AG10803 (cell line): ENCODE measurements around the gene VWA5A.

Experiments
- DNase-seq: peaks from one replicate; pipeline ENCODE4 v3.0.0; 2010; ENCODE audit warnings: low read depth
- H3K4me3 ChIP-seq: 2 replicates; pipeline ENCODE4 v1.5.1; 2011; ENCODE audit warnings: mild to moderate bottlenecking, low read length, control low read depth
- TF ChIP-seq, protein P1 (sequence below): conservative IDR thresholded peaks from 2 replicates; pipeline ENCODE4 v1.5.1; 2011; ENCODE audit warnings: mild to moderate bottlenecking, low read length, control low read depth, inconsistent platforms

Gene VWA5A

DNA sequence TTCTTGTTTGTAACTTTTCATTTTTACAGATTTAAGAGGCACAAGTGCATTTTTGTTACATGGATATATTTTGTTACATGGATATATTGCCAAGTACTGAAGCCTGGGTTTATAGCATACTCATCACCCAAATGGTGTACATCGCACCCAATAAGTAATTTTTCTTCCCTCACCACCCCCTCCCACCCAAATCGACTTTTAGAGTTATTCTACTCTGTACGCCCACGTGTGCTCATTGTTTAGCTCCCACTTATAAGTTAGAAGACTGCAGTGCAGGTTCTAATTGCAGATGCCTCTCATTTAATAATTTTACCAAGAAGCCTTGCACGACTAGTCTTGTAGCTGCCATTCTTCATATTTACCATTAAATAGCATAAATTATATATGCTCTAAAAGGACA is 20.5 kb upstream of the VWA5A start:
- no peak for DNase-seq
- no peak overlapping the region for H3K4me3 ChIP-seq
- TF ChIP-seq, protein P1, sequence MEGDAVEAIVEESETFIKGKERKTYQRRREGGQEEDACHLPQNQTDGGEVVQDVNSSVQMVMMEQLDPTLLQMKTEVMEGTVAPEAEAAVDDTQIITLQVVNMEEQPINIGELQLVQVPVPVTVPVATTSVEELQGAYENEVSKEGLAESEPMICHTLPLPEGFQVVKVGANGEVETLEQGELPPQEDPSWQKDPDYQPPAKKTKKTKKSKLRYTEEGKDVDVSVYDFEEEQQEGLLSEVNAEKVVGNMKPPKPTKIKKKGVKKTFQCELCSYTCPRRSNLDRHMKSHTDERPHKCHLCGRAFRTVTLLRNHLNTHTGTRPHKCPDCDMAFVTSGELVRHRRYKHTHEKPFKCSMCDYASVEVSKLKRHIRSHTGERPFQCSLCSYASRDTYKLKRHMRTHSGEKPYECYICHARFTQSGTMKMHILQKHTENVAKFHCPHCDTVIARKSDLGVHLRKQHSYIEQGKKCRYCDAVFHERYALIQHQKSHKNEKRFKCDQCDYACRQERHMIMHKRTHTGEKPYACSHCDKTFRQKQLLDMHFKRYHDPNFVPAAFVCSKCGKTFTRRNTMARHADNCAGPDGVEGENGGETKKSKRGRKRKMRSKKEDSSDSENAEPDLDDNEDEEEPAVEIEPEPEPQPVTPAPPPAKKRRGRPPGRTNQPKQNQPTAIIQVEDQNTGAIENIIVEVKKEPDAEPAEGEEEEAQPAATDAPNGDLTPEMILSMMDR: no peak

DNA sequence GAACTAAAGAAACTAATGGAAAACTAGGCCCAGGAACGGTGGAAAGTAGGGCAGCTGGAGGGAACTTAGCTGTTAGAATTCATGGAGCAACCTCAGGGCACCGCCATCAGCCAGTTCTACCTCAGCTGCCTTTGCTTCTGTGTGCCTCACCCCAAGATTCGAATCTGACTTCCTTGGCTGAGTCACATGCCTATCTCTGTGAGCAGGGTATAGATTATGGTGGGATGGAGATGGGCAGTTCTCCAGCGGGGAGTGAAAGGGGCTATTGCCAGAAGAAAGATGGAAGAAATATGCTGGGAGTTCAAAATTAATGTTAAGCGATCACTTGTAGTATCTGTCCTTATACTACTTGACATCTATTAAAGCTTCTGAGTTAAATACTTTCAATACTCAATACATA is 18.9 kb upstream of the VWA5A start:
- DNase-seq: no peak
- TF ChIP-seq, protein P1: no peak
- no peak overlapping the region for H3K4me3 ChIP-seq

DNA sequence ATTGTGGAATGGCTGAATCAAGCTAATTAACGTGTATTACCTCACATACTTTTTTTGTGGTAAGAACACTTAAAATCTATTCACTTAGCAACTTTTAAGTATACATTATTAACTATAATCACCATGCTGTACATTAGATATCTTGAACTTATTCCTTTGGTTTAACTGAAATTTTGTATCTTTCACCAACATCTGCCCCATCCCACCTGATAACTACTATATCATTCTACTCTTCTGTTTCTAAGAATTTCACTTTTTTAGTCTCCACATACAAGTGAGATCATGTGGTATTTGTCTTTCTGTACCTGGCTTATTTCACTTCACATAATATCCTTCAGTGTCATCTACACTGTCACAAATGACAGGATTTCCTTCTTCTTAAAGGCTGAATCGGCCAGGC is 17.1 kb upstream of the VWA5A start:
- no peak for DNase-seq
- H3K4me3 ChIP-seq: no peak overlapping the region
- TF ChIP-seq, protein P1: no peak

DNA sequence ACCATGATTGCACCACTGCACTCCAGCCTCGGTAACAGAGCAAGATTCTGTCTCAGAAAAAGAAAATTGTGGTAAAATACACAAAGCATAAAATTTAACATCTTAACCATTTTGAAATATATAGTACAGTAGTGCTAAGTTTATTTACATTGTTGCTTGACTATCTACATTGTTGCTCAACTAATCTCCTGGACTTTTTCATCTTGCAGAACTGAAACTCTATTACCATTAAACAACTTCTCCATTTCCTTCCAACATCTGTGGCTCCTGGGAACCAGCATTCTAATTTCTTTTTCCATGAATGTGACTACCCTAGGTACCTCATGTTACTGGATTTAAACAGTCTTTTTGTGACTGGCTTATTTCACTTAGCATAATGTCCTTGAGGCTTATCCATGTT is 13.5 kb upstream of the VWA5A start:
- TF ChIP-seq, protein P1: no peak
- H3K4me3 ChIP-seq: no peak overlapping the region
- DNase-seq: no peak

DNA sequence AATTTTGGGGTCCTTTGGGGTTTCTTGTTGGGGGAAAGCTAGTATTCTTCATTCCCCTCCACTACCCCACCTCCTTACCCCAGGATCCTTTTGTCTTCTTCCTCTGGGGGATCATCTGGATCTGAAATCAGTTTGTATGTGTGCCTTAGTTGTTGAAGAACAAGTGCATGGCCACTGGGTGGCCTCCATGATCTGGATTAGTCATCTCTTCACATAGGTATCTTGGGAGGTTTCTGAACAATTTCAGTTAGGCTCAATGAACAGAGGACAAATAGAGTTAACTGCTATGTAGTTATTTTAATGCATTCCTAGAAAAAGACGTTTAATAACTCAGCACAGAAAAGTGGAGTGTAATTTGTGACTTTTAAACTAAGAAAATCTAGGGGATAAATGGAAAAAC is 7.1 kb upstream of the VWA5A start:
- no peak overlapping the region for H3K4me3 ChIP-seq
- TF ChIP-seq, protein P1: peak; percentile 25; the same call in 1 of the 2 replicates
- DNase-seq: no peak

DNA sequence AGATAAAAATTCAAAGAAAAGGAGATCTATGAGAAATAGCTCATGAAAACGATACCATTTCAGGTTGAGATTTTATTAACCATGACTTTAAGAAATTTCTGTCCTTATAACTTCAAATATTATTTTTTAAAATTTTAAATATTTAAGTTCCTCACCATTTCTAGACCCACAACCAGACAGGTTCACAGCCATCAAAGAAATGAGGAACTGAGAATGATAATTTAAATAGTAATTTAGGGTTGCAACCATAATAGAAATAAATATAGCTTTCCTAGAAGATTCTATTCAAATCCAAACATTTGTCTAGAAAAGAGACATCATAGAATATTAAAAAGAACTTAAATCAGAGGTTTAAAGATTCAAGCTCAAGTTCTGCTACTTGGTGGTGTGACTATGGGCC is 5.9 kb upstream of the VWA5A start:
- H3K4me3 ChIP-seq: no peak overlapping the region
- TF ChIP-seq, protein P1: no peak
- no peak for DNase-seq

DNA sequence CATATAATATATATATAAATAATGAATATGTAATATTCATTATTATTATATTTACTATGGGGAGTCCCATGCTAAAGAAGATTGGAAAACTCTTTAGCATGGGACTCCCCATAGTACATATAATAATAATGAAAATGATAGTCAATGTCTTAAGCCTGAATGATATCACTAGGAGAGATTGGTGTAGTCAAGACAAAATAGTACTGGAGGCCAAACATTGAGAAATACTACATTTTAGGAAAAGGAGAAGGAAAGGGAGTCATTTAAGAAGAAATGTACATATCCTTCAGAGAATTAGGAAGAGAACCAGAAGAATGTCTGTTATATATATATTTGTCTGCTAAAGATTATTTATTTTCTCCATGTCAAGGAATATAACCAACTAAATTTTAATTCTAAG is 5.0 kb upstream of the VWA5A start:
- no peak for DNase-seq
- H3K4me3 ChIP-seq: no peak overlapping the region
- TF ChIP-seq, protein P1: no peak
